Endometrial microvascular endothelial cells (primary cell): ENCODE data around the gene FLRT1. TPM values are rescaled to one million over a fixed set of nuclear protein-coding genes. Genes with fewer than 3 reads are reported as not detected.

Source experiments
- in situ Hi-C: cut with HindIII; loops from 2 replicates; pipeline ENCODE4 v1.10.0; 2017; ENCODE audit warnings: low sequenced_read_pairs, low pct_unique_long_range_greater_than_20kb; ENCODE audit errors: inconsistent ontology term
- total RNA-seq: library from RNA; depleted of rRNA; stranded (reverse); fragments of >200 nt; gene quantifications from one replicate; pipeline ENCODE4 v1.2.3, GENCODE V29; 2015; ENCODE audit errors: inconsistent ontology term

The FLRT1 gene
- total RNA-seq, 1 donor from 2014 or later: not detected

DNA sequence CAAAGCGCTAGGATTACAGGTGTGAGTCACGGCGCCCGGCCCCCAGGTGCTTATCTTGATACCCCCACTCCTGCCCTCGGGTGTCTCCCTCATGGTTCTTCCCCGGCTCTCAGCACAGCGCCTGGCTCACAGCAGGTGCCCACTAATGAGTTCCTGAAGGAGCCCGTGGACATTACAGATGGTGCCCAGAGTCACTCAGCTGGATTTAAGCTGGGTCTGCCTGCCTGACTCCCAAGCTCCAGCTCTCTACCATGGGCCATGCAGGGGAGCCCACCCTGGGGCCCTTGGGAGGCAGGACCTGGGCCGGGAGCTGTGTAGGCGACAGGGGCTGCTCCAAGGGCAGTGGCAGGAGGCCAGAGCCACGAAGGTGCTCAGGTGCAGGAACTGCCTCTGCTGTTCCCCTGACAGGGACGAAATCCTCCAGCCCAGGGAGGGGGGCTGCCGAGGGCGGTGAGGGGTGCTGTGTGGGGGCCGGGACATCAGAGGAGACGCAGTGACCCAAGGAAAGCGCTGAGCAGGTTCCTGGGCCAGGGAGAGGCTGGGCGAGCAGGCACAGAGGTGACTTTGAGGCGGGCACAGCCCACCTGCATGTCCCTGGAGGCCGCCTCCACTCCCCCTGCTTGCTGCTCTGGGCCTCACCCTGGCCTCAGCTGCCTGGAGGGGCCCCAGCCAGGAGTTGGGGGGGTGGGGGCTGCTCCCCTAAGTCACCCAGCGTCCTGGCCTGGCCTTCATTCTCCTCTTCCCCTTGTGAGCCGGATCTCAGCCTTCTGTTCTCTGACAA, 14.6 kb upstream of the FLRT1 start:
- in situ Hi-C loops: no loop called here

DNA sequence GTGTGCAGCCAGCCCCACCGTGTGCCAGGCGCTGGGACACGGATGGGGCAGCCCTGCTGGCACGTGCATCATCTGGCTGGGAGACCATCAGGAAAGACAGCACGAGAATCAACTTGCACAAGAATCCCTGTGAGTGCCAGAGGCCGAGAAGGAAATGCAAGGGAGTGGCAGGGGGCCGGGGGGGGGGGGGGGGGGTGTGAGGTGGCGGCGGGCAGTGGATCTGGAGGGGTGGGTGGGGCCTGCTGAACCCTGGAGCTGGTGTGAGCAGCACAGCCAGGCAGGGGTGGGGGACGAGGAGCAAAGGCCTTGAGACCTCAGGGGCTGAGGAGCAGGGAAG, 14.0 kb upstream of the FLRT1 start:
- in situ Hi-C loops: no loop called here

DNA sequence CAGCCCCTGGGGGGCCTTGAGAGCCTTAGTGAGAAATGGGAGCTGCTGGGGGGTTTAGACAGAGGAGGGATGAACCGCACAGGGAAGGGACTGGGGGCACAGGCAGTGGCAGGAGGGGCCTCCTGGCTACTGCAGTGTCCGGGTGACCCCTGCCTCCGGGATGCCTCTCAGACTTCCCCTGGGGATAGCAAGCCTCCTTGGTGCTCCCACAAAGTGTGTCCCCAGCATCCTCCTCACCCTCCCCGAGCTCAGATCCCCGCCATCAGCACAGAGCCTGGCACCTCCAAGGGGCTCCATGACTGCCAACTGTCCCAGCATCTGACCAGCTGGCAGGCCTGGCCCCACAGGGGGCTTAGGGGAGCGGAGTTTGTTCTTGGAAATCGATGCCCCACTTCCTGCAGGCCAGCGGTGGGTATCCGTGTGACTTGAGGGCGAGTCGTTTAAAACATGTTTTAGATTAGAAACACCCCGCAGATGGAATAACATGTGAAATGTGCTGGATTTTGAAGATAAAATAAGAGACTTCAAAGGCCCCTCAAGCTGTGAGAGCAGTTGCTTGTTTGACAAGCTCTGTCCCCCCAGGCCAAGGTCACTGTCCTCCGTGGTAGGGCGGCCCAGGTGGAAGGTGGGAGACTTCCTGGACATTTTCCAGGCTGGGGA, 13.5 kb upstream of the FLRT1 start:
- in situ Hi-C loops: no loop called here

DNA sequence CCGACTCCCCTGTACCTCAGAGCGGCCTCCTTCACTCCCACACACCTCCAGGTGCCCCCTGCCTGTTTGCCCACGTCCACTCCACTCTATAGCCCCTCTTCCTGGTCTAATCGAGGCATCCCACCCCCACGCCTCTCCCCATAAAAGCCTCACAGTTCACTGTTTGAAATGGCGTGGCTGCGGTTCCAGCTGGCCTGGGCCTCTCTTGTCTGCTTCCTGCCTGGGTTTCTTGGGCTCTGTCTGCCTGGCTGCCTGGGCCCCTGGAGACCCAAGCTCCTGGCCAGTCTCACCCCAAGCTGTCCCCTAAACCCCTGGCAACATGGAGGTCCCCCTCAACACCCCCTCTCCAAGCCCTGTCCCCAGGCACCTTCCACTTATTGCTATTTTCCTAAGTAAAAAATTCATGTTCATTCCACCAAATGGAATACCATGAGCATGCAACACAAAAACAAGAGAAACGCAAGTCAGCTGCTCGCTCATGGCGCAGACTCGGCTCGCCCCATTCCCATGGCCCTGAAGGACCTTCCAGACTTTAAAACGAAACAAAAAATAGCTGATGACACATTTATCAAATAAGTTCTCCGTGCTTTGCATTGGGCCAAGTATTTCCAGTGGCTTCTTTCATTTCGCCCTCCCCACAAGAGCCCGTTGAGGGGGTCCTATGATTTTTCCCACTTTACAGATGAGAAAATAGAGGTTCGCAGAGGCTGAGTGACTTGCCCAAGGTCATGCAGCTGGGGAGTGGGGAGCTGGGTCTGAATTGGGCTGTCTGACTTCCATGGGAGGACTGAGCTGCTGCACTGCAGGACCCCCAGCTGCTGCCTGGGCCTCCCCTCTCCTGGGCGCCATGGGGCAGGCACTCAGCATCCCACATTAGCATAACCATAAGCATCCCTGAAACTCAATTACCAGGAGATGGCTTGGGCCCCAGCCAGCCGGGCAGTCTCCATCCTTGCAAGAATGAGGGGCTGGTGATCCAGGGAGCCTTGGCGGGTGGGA, 11.7 kb upstream of the FLRT1 start:
- in situ Hi-C loops: no loop called here

DNA sequence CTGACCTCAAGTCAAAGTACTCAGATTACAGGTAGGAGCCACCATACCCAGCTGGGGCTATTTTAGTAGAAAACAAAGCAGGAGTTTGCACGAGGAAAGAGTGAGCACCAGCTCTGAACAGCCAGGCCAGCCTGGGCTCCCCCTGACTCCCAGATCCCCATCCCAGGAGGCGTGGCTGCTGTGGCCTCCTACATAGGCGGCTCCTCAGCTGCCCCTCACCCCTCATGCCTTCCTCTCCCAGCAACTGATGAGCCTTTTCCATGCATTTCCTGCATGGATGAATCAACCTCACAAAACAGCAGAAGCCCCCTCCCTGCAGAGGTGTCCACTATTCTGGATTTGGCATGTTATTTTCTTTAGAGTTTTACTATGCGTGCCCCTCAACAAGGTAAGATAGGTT, 10.5 kb upstream of the FLRT1 start:
- in situ Hi-C loops: no loop called here

DNA sequence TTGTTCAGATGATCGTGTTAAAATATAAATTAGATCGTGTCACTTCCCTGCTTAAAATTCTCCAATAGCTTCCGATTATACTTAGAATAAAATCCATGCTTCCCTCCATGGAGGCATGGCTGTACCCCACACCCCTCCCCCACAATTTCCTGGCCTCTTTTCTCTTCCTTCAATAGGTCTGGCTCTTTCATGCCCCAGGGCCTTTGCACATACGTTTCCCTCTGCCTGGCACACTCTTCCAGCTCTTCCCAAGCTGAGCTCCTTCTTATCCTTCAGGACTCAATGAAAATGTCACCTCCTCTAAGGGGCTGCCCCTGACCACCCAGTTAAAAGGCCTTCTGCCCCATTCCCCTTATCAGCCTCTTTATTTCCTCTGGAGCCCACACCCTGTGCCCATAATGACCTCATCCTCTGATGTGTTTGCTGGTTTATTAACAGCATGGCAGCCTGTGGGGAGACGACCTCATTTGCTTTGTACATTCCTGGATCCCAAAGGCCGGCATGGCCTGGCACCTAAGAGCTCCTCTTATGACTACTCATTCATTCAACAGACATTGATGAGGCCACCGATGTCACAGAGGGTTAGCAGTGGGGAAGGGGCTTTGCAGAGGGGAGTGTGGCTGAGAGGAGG, 9.0 kb upstream of the FLRT1 start:
- in situ Hi-C loops: no loop called here

DNA sequence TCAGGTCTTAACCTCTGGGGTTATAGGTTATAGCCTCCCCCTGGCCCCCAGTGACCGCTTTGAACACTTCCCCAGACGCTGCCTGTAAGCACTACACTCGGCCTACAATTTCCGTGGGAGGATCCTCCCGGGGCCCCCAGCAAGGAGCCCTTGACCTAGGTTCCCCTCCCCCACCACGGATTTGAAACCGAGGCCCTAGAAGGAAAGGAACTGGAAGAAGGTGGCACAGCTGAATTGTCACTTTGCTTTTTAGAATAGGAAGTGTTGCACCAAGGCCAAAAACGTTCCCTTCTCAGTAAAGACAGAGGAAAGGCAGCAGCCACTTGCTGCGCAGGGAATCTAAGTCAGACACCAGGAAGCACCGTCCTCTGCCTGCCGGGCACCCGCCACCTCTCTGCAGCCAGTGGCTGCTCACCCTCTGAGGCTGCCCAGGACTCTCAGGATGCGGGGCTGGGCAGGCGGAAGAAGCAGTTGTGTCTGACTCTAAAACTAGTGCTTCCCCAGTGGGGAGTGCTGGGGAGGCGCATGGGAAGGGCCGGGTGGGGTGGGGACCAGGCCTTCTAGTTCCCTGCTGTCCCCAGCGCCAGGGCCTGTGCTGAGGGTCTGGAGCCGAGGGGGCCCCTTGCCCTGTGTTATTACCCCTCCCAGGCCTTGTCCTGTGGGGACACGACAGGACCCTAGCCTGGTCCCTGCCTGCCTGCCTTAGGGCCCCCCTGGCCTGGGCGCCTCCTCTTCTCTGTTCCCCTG, 7.9 kb upstream of the FLRT1 start:
- in situ Hi-C loops: no loop called here

DNA sequence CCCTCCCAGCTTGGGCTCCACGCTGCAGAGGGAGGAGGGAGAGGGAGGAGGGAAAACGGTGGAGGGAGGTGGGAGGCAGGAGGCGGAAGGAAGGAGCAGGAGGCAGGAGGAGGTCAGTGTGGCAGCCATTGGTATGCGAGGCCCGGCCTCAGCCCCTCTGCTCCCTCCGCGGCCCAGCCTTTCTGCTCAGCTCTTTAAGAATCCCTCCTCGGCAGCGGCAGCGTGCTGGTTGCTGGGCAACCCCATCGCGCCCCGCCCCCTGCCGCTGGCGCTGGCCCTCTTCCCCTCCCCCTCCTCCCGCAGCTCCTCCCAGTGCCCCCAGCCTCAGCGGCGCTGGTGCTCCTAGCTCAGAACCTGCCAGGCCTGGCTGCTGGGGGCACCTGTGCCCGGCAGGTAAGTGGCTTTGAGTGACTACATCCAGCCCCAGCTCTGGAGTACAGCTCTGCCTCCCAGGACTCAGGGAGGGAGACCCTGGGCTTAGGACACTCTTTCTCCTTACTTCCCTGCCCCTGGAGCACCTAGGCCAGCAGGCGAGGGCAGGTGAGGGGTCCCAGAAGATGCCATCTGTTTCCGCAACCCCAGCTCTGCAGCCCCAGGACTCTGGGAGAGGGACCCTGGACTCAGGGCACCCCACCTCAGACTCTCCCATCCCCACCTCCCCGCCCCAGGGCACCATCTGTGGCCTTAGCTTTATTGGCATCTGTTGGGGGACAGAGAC, 7.2 kb upstream of the FLRT1 start:
- in situ Hi-C loops: no loop called here

DNA sequence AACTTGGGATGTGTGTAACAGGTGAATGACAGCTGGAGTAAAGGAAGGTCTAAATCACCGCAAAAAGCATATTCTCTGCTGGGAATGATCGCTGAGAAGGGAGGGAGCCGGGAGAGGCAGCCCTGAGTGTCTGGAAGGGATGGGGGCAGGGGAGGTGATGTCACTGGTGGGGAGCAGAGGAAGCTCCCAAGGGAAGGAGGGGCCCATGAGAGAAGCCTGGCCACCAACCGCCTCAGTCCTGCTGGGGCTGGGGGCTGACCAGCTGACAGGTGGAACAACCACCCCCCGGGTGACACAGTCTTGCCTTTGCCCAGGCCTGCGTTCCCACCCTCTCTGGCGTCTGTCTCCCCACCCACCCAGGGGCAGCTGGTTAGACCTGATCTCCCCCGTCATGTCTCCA, 6.0 kb upstream of the FLRT1 start:
- in situ Hi-C loops: no loop called here

DNA sequence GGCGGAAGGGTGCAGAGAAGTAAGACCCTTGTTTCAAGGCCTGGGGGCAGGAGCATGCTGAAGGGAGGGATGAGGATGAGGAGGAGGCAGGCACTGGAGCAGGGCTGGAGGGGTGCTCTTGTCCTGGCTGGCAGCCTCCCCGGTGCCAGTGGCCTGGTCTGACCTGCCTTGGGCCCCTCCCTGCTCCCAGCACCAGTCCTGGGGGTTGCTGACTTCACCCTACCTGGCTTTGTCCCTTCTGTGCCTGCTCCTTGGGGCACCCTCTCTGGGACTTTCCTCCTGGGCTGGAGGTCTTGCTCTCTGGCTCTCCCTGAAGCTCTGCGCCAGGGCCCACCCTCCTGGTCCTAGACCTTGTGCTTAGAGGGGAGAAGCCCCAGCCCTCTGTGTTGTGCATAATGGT, 4.7 kb upstream of the FLRT1 start:
- in situ Hi-C loops: no loop called here

DNA sequence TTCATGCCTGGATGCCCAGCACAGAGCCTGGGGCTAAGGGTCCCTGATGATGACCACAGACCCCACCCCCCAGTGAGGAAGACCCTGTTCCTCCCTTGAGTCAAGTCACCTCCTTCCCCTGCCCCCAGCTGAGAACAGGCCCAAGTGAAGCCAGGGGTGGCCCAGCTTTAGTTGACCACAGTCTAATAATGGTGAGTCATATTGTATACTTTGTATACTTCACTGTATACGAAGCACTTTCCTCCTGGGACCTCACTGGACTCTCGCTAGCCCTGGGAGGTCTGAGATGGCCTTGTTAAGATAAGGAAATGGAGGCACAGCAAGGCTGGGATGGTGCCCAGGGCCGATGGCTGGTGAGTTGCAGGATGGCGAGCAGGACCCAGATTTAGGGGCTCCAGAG, 3.7 kb upstream of the FLRT1 start:
- in situ Hi-C loops: no loop called here

DNA sequence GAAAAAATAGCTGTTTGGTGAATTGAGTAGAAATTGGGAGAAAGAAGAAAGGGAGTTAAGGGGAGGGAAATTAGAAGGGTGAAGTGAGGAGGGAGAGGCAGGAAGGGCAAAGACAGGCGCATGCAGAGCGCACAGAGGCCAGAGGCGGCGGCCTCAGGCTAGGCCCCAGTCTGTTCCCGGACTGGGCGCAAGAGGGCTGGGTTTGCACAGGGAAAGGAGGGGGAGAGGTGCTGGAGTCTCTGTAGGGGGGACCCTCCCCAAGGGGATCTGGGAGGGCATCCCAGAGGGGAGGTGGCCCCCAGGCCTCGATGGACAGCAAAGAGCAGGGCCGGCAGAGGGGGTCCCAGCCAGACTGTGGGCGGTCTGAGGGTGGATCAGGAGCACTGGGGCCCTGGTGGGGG, 1.3 kb upstream of the FLRT1 start:
- in situ Hi-C loops: no loop called here

DNA sequence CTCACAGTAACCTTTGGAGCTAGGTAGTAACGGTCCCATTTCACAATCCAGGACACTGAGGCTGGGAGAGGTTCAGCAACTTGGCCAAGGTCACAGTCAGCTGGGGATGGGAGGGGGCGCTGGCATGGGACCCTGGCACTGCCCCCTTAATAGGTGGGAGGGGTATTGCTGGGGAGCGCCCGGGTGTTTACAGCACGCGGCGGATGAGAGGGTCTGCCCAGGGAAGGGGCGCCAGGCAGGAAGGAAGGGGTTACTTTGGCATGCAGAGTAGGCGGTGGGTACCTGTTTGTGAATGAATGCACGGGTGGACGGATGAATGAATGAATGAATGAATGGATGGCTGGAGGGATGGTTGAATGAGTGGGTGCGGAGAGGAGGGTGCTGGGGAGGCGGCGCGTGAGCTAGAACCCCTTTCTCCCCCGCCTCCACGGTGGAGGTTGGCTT, 628 bp upstream of the FLRT1 start:
- in situ Hi-C loops: no loop called here

DNA sequence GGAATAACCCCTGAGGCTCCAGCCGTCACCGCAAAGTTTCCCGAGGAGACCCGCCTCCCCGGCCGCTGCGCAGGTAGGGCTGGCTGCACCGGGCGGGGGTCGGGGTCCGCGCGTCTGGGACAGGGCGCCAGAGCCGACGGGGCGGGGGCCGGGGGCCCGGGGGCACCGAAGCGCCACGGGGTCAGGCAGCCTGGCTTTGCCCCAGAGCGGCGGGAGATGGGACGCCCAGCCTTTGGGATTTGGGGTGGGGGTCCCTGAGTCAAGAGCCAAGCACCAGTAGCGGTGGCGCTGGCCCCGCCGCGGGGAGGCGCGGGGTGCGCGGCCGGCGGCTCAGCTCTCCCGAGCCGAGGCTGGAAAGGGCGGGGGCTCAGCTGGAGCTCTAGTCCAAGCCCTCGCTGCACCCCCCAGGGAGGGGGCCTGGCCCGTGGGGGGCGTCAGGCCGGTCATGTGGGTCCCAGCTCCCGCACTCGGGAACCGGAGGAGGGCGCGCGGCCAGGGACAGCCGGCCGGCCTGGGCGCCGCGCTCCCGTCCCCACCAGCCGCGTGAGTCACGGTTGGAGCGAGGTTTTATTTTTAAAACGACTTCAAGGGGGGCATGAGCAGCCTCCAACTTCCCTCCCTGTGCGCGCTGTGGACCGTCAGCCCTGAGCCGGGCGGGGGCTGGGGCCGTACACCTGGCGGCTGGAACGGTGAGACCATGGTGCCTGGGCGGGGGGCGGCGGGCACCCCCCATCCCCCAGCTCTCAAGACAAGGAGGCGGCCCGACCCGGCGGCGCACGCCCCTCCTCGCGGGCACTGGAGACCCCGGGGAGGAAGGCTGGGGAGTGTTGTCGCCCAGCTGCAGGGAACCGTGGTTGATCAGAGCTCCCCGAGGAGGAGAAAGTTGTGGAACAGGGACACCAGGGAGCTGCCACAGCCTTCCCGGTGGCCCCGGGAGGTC, 626 bp downstream of the FLRT1 start:
- in situ Hi-C loops: no loop called here

DNA sequence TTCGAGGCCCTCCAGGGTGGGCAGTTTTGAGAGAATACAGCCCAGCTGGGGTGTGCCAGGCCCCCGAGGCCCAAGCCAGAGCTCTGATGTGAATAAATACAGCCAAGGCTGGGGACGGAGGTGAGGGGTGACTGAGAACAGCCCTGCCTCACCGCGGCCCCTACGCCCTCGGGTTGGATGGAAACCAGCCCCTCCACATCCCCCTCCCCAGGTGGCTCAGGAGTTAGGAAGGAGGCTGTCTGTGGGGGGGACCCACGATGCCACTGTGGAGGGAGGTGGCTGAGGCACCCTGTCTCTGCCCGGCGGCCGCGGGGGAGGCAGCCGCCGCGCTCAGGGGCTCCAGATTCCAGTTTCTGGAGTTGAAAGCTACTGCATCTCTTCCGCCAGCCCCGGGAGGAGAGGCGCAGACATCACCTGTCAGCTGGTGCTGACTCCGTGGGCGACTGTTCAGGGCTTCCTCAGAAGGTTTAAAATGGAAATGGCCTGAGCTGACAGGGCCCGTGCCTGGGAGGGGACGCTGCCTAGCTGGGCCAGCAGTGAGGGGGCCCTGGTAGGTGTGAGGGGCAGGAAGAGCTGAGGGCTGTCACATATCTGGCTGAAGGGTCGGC, 1.4 kb downstream of the FLRT1 start:
- in situ Hi-C loops: no loop called here

DNA sequence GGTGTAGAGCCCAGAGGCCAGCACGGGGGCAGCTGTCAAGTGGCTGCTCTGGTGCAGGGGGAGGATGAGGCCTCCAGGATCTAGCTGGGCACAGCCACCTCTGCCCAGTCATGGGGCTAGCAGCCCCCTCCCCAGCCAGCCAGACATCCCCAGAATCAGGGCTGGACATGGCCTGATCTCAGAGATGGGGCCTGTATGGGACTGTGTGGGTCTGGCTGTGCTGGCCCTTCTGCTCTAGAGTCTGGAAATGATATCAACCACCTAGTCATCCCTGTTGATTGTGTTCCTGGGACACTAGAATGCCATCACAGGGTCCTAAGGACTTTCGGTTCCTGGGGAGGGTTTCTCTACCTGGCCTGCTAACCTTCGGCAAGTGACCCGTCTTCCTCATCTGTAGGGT, 2.8 kb downstream of the FLRT1 start:
- in situ Hi-C loops: no loop called here
